A375 (cell line): ENCODE measurements around the gene RHOB. TPM values are rescaled to one million over a fixed set of nuclear protein-coding genes. Genes with fewer than 3 reads are reported as not detected.

Source experiments
- small RNA-seq: library from RNA; depleted of rRNA; stranded (forward); fragments of <200 nt; gene quantifications from one replicate; pipeline ENCODE3, GENCODE V24; 2014
- total RNA-seq: library from RNA; depleted of rRNA; stranded (reverse); fragments of >200 nt; shearing (Covaris generic); gene quantifications from 2 replicates; pipeline ENCODE4 v1.2.3, GENCODE V29; 2014; rRNA removed

RHOB gene
- 125 and 132 TPM in 2 replicates for total RNA-seq

DNA sequence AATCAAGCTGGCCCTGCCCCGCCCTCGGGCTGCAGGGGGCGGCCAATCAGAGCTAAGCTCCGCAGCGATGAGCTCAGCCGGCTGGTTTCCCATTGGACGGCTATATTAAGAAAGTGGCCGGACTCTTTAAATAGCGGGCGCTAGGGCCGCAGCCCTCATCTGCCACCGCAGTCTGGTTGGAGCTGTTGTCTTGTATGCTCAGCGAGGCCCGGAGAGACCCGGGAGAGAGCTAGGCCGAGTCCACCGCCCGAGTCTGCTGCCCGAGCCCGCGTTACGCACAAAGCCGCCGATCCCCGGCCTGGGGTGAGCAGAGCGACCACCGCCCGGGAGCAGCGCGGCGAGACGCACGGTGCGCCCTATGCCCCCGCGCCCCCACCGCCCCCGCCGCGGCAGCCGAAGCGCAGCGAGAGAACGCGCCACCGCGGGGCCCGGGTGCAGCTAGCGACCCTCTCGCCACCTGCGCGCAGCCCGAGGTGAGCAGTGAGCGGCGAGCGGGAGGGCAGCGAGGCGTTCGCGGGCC lies at the start of gene RHOB:
Gene RHOB, plus strand, starts transcription at position 158 of the 520 bp plus-strand sequence. CDS start 392 bp downstream, outside the sequence.

Small RNAs within 50 kb of the gene (small RNA-seq; reads per million reads assigned to genes)
- gene RF00019 (not detected), gene RNA5SP86 (not detected)

Other genes with a start within 250 kb of the RHOB start
- gene SDC1, start 221.9 kb upstream of the RHOB start, total RNA-seq = 31.4 and 35.3 TPM in 2 replicates
- 22.7 and 23.7 TPM in 2 replicates for gene PUM2, start 96.2 kb upstream of the RHOB start, total RNA-seq
- 17.3 and 19.2 TPM in 2 replicates for gene HS1BP3, start 204.0 kb downstream of the RHOB start, total RNA-seq
- gene GDF7, start 220.1 kb downstream of the RHOB start, total RNA-seq = 0.04 and 0.11 TPM in 2 replicates